NCI-H2171 (cell line): ENCODE measurements around the gene PSTPIP2.
"Not testable (repeated sequence)": the region's sequence is repeated elsewhere in the genome, so short reads cannot be mapped to it uniquely, and the experiment has no call there.

Source experiments
- DNase-seq: peaks from one replicate; lab custom pipeline; 2025; lab: John Stamatoyannopoulos, UW

The PSTPIP2 gene

GRCh38 chr18:46035696-46036680 is 36.1 kb downstream of the PSTPIP2 start:
- DNase-seq: no peak

- DNase-seq: no peak
These were observed 37.8 kb downstream of the PSTPIP2 start for GRCh38 chr18:46034230-46034629.

DNA sequence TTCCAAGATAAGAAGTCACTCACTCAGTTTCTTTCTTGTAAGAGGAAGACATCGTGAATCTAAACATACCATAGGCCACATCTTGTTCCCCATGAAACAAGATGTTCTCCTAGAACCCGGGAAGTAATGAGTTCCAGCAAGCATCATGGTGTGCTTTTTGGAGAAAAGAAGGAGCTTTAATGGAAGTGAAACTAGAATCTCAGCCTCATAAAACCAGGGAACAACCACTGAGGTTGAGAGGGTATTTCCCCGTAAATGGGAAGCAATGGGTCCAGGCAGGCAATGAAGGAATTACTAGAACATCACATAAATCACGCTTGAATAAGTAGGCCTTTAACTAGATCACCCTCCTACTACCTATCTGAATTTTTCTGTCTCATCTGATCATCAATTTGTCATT is 40.3 kb downstream of the PSTPIP2 start:
- no peak for DNase-seq

DNA sequence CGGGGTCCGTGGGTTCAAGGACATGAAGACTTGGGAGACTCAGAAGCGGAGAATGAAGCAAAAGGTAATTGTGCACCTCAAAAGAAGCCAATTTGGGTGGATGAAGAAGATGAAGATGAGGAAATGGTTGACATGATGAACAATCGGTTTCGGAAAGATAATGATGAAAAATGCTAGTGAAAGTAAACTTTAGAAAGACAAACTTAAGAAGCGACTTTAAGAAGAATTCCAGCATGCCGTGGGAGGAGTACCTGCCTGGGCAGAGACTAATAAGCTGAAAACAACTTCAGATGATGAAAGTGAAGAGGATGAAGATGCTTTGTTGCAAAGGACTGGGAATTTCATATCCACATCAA is 43.5 kb downstream of the PSTPIP2 start:
- DNase-seq: no peak

DNA sequence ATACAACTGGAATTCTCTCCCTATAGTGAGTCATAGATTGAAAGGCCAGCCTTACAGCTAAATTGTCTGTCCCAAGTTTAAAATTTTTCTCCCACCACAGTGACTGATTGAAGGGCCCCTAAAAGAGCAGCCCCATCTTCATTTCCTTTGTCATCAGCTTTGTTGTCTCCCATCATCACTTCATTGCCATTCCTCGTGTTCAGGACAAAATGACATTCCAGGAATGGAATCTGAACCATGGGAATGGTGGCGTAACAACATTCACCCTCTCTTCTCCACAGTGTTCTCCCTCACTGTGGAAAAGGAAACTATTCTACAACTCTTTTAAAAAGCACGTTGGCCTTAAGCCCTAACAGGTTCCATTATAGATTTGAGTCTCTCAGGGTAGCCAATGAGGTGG is 52.1 kb downstream of the PSTPIP2 start:
- DNase-seq: no peak

- DNase-seq: no peak
These were observed 58.4 kb downstream of the PSTPIP2 start for GRCh38 chr18:46013484-46014189.

DNA sequence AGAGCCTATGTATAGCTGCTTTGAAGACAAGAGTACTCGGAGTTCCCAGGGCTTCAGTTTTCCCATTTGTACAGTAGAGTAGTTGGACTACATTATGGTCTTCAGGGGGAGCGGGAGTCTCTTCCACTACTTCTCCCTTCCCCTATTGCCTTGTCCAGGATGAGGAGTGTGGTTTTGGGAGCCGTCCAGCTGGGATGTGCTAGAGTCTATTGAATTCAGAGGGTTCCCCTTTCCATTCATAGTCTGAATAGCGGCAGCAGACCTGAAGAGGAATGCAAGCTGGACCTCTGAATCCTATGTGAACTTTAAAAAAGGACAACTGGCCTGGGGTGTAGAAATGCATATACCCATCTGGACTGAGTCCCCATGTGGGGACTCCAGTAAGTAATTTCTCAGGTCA is 61.4 kb downstream of the PSTPIP2 start:
- no peak for DNase-seq

- no peak for DNase-seq
These were observed 62.0 kb downstream of the PSTPIP2 start for GRCh38 chr18:46010050-46010449.

- no peak for DNase-seq
These were observed 62.8 kb downstream of the PSTPIP2 start for GRCh38 chr18:46009125-46009840.

DNA sequence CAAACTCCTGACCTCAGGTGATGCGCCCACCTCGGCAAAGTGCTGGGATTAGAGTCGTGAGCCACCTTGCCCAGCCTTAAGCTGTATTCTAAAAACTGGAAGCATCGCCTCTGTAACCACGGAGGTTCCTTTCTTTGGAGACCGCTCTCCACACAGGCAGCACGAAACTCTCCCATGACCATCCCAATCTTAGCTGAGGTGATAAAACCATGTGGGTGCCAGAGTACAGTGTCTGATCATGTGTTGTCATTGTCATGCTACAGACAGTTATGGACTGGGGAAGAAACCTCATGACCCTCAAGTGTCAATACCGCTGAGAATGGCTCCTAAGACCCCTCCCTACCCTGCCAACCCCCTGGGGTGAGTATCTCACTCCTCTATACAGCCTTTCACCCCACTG is 63.5 kb downstream of the PSTPIP2 start:
- no peak for DNase-seq

- DNase-seq: no peak
These were observed 64.9 kb downstream of the PSTPIP2 start for GRCh38 chr18:46007165-46007564.

DNA sequence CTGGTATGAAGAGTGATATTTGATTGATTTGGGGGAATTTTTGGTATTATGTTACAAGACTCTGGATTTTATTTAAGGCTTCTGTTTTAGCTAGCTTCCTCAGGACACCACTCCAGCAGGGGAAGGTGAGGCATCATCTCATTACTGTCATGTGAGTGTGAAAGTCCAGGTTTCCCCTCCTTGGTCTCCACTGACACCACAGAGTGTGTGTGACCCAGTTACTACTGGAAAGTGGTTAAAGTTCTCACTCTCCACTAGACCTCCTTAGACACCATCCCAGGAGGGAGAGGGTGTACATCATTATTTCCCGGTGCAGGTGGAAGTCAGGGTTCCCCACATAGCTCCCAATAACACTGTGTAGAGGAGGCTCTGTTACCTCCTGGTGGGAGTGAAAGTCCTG is 69.1 kb downstream of the PSTPIP2 start:
- DNase-seq: no peak

DNA sequence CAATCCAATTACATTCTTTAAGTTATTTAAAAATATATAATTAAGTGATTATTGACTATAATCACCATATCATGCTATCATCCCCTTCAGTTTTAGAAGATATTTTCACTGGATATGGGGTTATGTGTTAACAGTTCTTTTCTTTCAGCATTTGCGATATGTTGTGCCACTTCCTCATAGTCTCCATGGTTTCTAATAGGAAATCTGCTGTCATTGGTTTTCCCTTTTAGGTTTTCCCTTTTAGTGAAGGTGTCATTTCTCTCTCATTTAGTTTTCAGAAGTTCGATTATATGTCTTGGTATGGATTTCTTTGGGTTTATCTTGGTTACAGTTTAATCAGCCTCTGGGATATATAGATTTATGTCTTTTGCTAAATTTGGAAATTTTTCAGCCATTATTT is 70.2 kb downstream of the PSTPIP2 start:
- no peak for DNase-seq

- DNase-seq: no peak
These were observed 71.0 kb downstream of the PSTPIP2 start for GRCh38 chr18:46001074-46001473.

- DNase-seq: no peak
These were observed 72.5 kb downstream of the PSTPIP2 start for GRCh38 chr18:45999536-45999935.

DNA sequence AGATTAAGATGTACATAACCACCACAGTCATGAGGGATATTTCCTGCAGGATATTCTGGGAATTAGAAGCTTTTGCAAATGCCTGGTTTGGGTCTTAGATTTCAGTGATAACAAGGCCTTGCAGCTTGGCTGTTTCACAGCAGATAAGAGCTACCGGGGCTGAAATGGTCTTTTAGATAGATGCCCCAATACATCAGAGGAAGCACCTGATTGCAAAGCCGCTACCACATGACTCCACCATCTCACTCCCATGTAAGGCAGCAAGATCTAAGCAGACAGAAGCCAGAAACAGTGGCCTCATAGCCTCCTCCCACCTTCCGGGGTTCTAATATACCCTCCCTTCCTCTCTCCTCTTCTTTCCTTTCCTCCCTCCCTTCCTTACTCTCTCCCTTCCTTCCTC is 73.8 kb downstream of the PSTPIP2 start:
- DNase-seq: no peak

GRCh38 chr18:45997700-45998151 is 74.3 kb downstream of the PSTPIP2 start:
- DNase-seq: no peak

DNA sequence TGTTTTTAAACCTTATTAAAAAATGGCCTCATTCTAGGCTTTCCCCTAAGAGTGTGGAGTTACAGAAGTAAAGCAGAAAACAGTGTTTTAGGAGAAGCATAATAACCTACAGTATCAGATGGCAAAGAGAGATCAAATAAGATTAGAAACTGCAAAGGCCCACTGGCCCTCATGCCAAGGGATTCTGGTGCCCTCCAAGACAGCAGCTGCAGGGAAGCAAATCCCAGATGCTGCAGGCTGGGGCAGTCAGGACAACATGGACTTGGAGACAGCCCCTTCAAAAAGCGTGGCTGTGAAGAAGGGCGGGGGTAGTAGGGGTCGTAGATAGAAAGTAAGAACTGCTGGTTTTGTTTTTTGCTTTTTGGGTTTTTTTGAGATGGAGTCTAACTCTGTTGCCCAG is 76.6 kb downstream of the PSTPIP2 start:
- DNase-seq: no peak

DNA sequence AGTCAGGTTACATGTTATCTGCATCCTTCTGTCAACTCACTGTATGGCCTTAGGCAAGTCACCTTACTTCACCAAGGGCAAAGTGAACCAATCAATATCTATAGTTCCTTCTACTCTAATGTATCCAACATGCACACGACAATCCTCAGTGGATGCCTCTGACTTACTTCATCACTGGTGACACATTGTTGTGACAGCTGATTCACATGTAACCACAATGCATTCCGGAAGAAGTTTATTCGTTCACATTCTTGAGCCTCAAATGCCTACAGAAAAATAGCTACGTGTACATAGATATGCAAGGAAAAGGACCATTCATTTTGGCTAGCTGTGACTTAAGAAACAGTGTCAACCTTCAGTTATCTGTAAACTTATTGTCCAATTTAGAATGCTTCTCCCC is 78.6 kb downstream of the PSTPIP2 start:
- no peak for DNase-seq

DNA sequence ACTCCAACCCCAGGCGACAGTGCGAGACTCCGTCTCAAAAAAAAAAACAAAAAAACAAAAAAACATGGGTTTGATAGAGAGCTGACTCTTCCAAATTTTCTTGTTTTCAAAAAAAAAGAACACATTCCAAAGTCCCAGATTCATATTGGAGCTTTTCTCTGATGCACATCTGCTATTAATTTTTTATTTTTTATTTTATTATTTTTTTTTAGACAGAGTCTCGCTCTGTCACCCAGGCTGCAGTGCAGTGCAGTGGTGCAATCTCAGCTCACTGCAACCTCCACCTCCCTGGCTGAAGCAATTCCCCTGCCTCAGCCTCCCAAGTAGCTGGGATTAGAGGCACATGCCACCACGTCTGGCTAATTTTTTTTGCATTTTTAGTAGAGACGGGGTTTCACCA is 79.5 kb downstream of the PSTPIP2 start:
- not testable (repeated sequence) for DNase-seq

GRCh38 chr18:45991788-45992187 is 80.3 kb downstream of the PSTPIP2 start:
- DNase-seq: no peak

DNA sequence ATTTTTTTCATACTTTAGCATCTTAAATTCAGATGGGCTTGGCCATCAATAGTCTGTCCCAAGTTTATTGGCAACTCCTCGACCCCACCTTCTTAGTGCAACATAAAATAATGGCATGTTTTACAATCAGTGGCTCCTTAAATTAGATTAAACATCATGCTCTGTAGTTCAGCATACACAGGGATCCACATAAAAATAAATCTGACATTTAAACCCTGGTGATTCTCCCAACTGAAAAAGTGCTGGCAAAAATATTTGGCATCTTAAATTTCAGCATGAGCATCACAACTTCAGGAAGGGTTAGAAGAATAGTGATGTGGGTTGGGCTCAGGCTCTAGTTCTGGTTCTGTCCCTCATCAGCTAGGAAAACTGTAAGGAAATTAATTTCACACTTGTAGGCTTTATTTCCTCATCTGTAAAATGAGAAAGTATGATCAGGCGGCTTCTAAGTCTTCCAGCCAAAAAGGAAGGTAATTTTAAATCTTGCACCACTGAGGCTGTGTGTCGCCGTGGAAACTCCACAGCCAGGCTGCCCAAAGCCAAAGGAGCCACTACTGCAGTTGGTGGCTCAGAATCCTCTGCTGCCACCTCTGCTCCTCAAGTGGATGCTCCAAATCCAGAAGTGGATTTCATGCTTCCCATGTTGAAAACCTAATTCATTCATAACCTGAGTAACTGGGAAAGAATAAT is 87.4 kb downstream of the PSTPIP2 start:
- no peak for DNase-seq
